HEK293 (cell line): ENCODE results near the gene ZNF17.

ENCODE experiments used
- CTCF ChIP-seq: fragments of 450-650 bp; formaldehyde crosslinking; IDR thresholded peaks from 2 replicates; pipeline ENCODE4 v1.5.1; 2016; ENCODE audit warnings: missing biosample characterization, missing genetic modification characterization
- INSM2 ChIP-seq: fragments of 450-650 bp; formaldehyde crosslinking; IDR thresholded peaks from 2 replicates; pipeline ENCODE4 v1.5.1; 2016; ENCODE audit warnings: missing biosample characterization, missing genetic modification characterization
- PRDM2 ChIP-seq: fragments of 450-650 bp; formaldehyde crosslinking; IDR thresholded peaks from 2 replicates; pipeline ENCODE4 v1.5.1; 2016; ENCODE audit warnings: missing biosample characterization, missing genetic modification characterization, borderline replicate concordance
- ZNF639 ChIP-seq: fragments of 450-650 bp; formaldehyde crosslinking; IDR thresholded peaks from 2 replicates; pipeline ENCODE4 v1.5.1; 2016; ENCODE audit warnings: missing biosample characterization, missing genetic modification characterization

- TF ChIP-seq PRDM2 (tag by site-specific recombination) (no peak), INSM2 (tag by site-specific recombination) (no peak), ZNF639 (no peak), CTCF (tag by site-specific recombination) (no peak)
Observed at GRCh38 chr19:57362419-57362818, 48.5 kb upstream of the ZNF17 start.
